ENCODE results near the gene DEXI. TPM values are rescaled to one million over a fixed set of nuclear protein-coding genes. Genes with fewer than 3 reads are reported as not detected.
A peak's percentile ranks its signal among the peaks of the same experiment; 100 is the strongest.

The DEXI gene
- total and polyA plus RNA-seq, 9 of the 15 experiments (the other 6 are each of a cell fraction or from before 2014, with no cell fraction given): 2.9 to 40.1 (median 22.0) TPM

DNA sequence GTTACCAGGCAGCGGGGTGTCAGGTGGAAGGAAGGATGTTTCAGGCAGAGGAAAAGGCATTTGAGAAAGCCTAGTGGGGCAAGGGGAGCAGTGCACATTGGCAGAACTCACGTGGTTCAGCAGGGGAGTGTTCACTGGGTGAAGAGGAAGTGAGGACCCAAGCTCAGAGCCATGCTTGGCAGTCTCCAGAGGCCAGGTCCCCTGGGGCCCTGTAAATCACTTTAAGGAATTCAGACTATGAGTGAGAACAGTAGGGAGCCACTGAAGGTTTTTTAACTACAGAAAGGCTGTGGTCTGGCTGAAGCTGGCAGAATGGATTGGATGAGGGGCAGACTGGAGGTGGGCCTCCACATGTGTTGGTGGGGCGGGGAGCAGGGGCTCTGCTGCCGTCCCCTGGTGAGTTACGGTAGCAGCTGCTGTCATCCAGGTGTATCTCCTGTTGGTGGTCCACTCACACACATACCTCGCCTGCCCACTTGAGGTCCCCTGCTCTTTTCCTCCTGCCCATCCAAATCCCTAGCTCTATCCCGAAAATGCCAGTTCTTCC is 7.2 kb upstream of the DEXI start:
- H3K9me3 ChIP-seq (replicated peaks; ENCODE audit: control insufficient read depth, insufficient read depth, low read depth, low read length): no peaks in the 10 kb centered on the region
- intact Hi-C loops (cut with micrococcal nuclease) (no loop called here), in situ Hi-C loops (cut with MboI) (no loop called here)
- no peak overlapping the region for H2AFZ ChIP-seq (ENCODE audit: low read depth, low read length)
- no peak for TF ChIP-seq MXI1 (IDR thresholded peaks at IDR 0.05; ENCODE audit: low read depth, low read length)
- no peak for TF ChIP-seq MECOM (CRISPR knock-in tag; IDR thresholded peaks at IDR 0.05)
- TF ChIP-seq KDM5B (IDR thresholded peaks at IDR 0.05; ENCODE audit: insufficient replicate concordance, low read depth, low read length): no peak
- TF ChIP-seq TEAD1 (CRISPR knock-in tag; IDR thresholded peaks at IDR 0.05): no peak
- TF ChIP-seq ZNF696 (CRISPR knock-in tag; conservative IDR thresholded peaks at IDR 0.05): no peak
- TF ChIP-seq RBM15 (IDR thresholded peaks at IDR 0.05; ENCODE audit: insufficient read depth, low read length): no peak
- 0 out of 2 replicates have a peak, but pooled peaks have one; percentile 20 for TF ChIP-seq SPI1 (IDR thresholded peaks at IDR 0.05; ENCODE audit: borderline replicate concordance, low read depth, low read length)
- TF ChIP-seq, protein P1, sequence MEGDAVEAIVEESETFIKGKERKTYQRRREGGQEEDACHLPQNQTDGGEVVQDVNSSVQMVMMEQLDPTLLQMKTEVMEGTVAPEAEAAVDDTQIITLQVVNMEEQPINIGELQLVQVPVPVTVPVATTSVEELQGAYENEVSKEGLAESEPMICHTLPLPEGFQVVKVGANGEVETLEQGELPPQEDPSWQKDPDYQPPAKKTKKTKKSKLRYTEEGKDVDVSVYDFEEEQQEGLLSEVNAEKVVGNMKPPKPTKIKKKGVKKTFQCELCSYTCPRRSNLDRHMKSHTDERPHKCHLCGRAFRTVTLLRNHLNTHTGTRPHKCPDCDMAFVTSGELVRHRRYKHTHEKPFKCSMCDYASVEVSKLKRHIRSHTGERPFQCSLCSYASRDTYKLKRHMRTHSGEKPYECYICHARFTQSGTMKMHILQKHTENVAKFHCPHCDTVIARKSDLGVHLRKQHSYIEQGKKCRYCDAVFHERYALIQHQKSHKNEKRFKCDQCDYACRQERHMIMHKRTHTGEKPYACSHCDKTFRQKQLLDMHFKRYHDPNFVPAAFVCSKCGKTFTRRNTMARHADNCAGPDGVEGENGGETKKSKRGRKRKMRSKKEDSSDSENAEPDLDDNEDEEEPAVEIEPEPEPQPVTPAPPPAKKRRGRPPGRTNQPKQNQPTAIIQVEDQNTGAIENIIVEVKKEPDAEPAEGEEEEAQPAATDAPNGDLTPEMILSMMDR (IDR thresholded peaks at IDR 0.05 in 2 of 3, conservative IDR thresholded peaks at IDR 0.05 in 1 of 3; ENCODE audit: insufficient read depth in 2 of 3, low read depth in 1 of 3, low read length in 3 of 3): 0 out of 6 replicates have a peak, but pooled peaks of 1 of the 3 experiments have one; percentile 1
- no peak for TF ChIP-seq ERF (CRISPR knock-in tag; IDR thresholded peaks at IDR 0.05)
- H3K79me2 ChIP-seq (ENCODE audit: control insufficient read depth, insufficient read depth, low read length): peaks cover 55% of the 10 kb centered on the region
- BruUV-seq (replicated peaks): no TSS peak
- H3K9me1 ChIP-seq (ENCODE audit: control insufficient read depth, insufficient read depth, low read length): no peaks in the 10 kb centered on the region
- H3K4me2 ChIP-seq (ENCODE audit: insufficient read depth, low read length): no peak overlapping the region
- H3K9ac ChIP-seq (ENCODE audit: insufficient read depth in 1 of 2, low read depth in 2 of 2, low read length in 2 of 2): no peak overlapping the region
- CTCF ChIA-PET (ENCODE audit: low intra/inter-chr PET ratio): no interaction called here
- ATAC-seq: no peak
- H3K4me1 ChIP-seq (replicated peaks in 1 of 2; ENCODE audit: control insufficient read depth in 2 of 2, insufficient read depth in 2 of 2, low read length in 2 of 2): peaks cover 23 to 25% of the 10 kb centered on the region in 2 experiments
- no peak for DNase-seq (ENCODE audit: extremely low read depth in 1 of 4, low spot score in 3 of 4)
- no peak overlapping the region for H3K27ac ChIP-seq (ENCODE audit: extremely low read depth, low read depth, low read length)
- POLR2A ChIA-PET: interaction anchor here (0.5 to 1.3 kb wide), 2 partner anchors 304 to 306 kb away, joined by 3 to 4 read pairs; no protein-coding TSS in a partner anchor
- no peak for FAIRE-seq
- no peaks in the 10 kb centered on the region for H3K27me3 ChIP-seq (ENCODE audit: control insufficient read depth in 2 of 2, insufficient read depth in 2 of 2, low read length in 2 of 2)
- H4K20me1 ChIP-seq (replicated peaks; ENCODE audit: control insufficient read depth, insufficient read depth, low read length): peaks cover 24% of the 10 kb centered on the region
- H3K4me3 ChIP-seq: no peak overlapping the region
- no peaks in the 10 kb centered on the region for H3K36me3 ChIP-seq (ENCODE audit: control insufficient read depth, insufficient read depth, low read length)
- 81% methylated on average over 4 of the region's 7 CpGs for WGBS (ENCODE audit: insufficient coverage, low coverage, missing lambda C conversion rate)

Data from K562 (cell line).